K562 (cell line): ENCODE results near the gene ZAP70. TPM values are rescaled to one million over a fixed set of nuclear protein-coding genes. Genes with fewer than 3 reads are reported as not detected.

Experiments used
- ATF4 ChIP-seq: fragments of 450-650 bp; formaldehyde crosslinking; IDR thresholded peaks from 2 replicates; pipeline ENCODE4 v1.4.0; 2022; ENCODE audit warnings: mild to moderate bottlenecking, moderate library complexity
- BCL6 ChIP-seq: fragments of 250-450 bp; sonication (Bioruptor Pico); IDR thresholded peaks from 2 replicates; pipeline ENCODE4 v1.4.0; 2020
- KLF1 ChIP-seq: fragments of 450-650 bp; IDR thresholded peaks from 2 replicates; pipeline ENCODE4 v1.6.1; 2016; ENCODE audit warnings: missing genetic modification characterization, missing compliant biosample characterization
- MGA ChIP-seq: fragments of 450-650 bp; IDR thresholded peaks from 2 replicates; pipeline ENCODE4 v1.6.1; 2016; ENCODE audit warnings: mild to moderate bottlenecking, moderate library complexity
- POLR2AphosphoS5 ChIP-seq: IDR thresholded peaks from 2 replicates; pipeline ENCODE4 v1.6.1; 2011; ENCODE audit warnings: mild to moderate bottlenecking, low read depth, low read length, moderate library complexity; ENCODE audit not compliant: control insufficient read depth, insufficient read depth
- PTRF ChIP-seq: fragments of 450-650 bp; IDR thresholded peaks from 2 replicates; pipeline ENCODE4 v1.6.1; 2016; ENCODE audit warnings: mild to moderate bottlenecking, missing genetic modification characterization, missing compliant biosample characterization
- RBM14 ChIP-seq: fragments of 200-400 bp; formaldehyde crosslinking; IDR thresholded peaks from 2 replicates; pipeline ENCODE4 v1.6.1; 2018; ENCODE audit warnings: low read depth, mild to moderate bottlenecking, low read length, moderate library complexity, borderline replicate concordance; ENCODE audit not compliant: insufficient read depth
- SMAD2 ChIP-seq: fragments of 150-350 bp; IDR thresholded peaks from 2 replicates; pipeline ENCODE4 v1.6.1; 2014; ENCODE audit warnings: low read depth, mild to moderate bottlenecking, low read length
- TOE1 ChIP-seq, 2 experiments: fragments of 450-650 bp in 1 of 2; sonication (generic) in 1 of 2; formaldehyde crosslinking in 1 of 2; IDR thresholded peaks; 2 replicates each; pipeline versions ENCODE4 v1.7.1 to v1.8.0; 2016 to 2022; ENCODE audit warnings: borderline replicate concordance in 2 of 2, mild to moderate bottlenecking in 2 of 2, antibody characterized with exemption in 1 of 2, inconsistent platforms in 1 of 2, low read depth in 1 of 2, missing genetic modification reagents in 1 of 2, moderate library complexity in 1 of 2
- TSHZ1 ChIP-seq: fragments of 250-450 bp; sonication (Bioruptor Pico); IDR thresholded peaks from 2 replicates; pipeline ENCODE4 v1.4.0; 2020; ENCODE audit warnings: mild to moderate bottlenecking, moderate library complexity
- polyA plus RNA-seq, 8 experiments: library from polyadenylated mRNA; depleted of rRNA in 4 of 8; stranded (reverse) in 5 of 8; unstranded in 3 of 8; fragments of >200 nt; fragmentation: Nextera tagmentation in 2 of 8; fragmentation: Illumina TruSeq in 1 of 8; extraction: Ambion mirVana in 2 of 8; extraction: Trizol in 1 of 8; gene quantifications; 2 replicates each; pipeline versions ENCODE4 v1.2.1 to v1.2.3, GENCODE V29; 2011 to 2014; ENCODE audit warnings: inconsistent platforms in 1 of 8, missing spikeins in 1 of 8
- total RNA-seq, 7 experiments: library from RNA; depleted of rRNA in 6 of 7; stranded (reverse); fragments of >200 nt in 6 of 7; fragmentation: Illumina TruSeq in 2 of 7; extraction: Trizol in 2 of 7; gene quantifications; 2 replicates each; pipeline versions ENCODE4 v1.2.1 to v1.2.3, GENCODE V29; 2011 to 2021; ENCODE audit warnings: low replicate concordance in 1 of 7

ZAP70 gene
- total and polyA plus RNA-seq, 9 of the 15 experiments (the other 6 are each of a cell fraction or from before 2014, with no cell fraction given): 0.06 to 0.80 (median 0.21) TPM; not detected in 1

GRCh38 chr2:97678298-97678697 lies 35.1 kb upstream of the ZAP70 start (continued):
- TF ChIP-seq MGA (no peak), TSHZ1 (CRISPR knock-in tag) (no peak), RBM14 (no peak), TOE1 (IDR thresholded peaks at IDR 0.05; ENCODE audit: borderline replicate concordance) (no peak), TOE1 (CRISPR knock-in tag; IDR thresholded peaks at IDR 0.05; ENCODE audit: borderline replicate concordance, low read depth) (no peak), ATF4 (CRISPR knock-in tag) (no peak), PTRF (tag) (no peak), BCL6 (no peak), SMAD2 (no peak), KLF1 (tag) (no peak), POLR2AphosphoS5 (no peak)
